GM18499 (cell line): ENCODE results near the gene ETDB.
"Not testable (repeated sequence)": the region's sequence is repeated elsewhere in the genome, so short reads cannot be mapped to it uniquely, and the experiment has no call there.

ENCODE experiments used
- ATAC-seq: cut with Tn5 transposase; IDR thresholded peaks from one replicate; pipeline ENCODE4 v1.9.1; 2021; ENCODE audit warnings: moderate number of reproducible peaks; ENCODE audit not compliant: insufficient read depth, unreplicated experiment

The ETDB gene

GRCh38 chrX:135120056-135120576 is at the start of gene ETDB:
TSS of gene ETDB (minus strand) at chrX:135120526. CDS start at chrX:135119261, 1,265 bp downstream.
- not testable (repeated sequence) for ATAC-seq

- not testable (repeated sequence) for ATAC-seq
Observed at GRCh38 chrX:135169534-135169933, 49.2 kb upstream of the ETDB start.

- ATAC-seq: no peak
Observed at GRCh38 chrX:135168486-135168885, 48.2 kb upstream of the ETDB start.

GRCh38 chrX:135154688-135155087 is 34.4 kb upstream of the ETDB start:
- ATAC-seq: not testable (repeated sequence)

GRCh38 chrX:135126145-135126544 is 5.8 kb upstream of the ETDB start:
- ATAC-seq: not testable (repeated sequence)

GRCh38 chrX:135116064-135116463 is 4.3 kb downstream of the ETDB start:
- ATAC-seq: not testable (repeated sequence)

GRCh38 chrX:135114392-135114791 is 5.9 kb downstream of the ETDB start:
- ATAC-seq: peak; percentile 99

- no peak for ATAC-seq
Observed at GRCh38 chrX:135112743-135113142, 7.6 kb downstream of the ETDB start.

GRCh38 chrX:135112096-135112729 is 8.1 kb downstream of the ETDB start:
- no peak for ATAC-seq

- ATAC-seq: no peak
Observed at GRCh38 chrX:135109554-135109953, 10.8 kb downstream of the ETDB start.

- ATAC-seq: no peak
Observed at GRCh38 chrX:135099493-135099783, 20.9 kb downstream of the ETDB start.

- not testable (repeated sequence) for ATAC-seq
Observed at GRCh38 chrX:135097196-135097744, 23.1 kb downstream of the ETDB start.

- ATAC-seq: no peak
Observed at GRCh38 chrX:135095715-135096114, 24.6 kb downstream of the ETDB start.

- no peak for ATAC-seq
Observed at GRCh38 chrX:135094726-135095125, 25.6 kb downstream of the ETDB start.

GRCh38 chrX:135089126-135089525 is 31.2 kb downstream of the ETDB start:
- ATAC-seq: no peak

- ATAC-seq: no peak
Observed at GRCh38 chrX:135087867-135088266, 32.5 kb downstream of the ETDB start.

GRCh38 chrX:135086197-135086854 is 34.0 kb downstream of the ETDB start:
- ATAC-seq: peak; percentile 96

- no peak for ATAC-seq
Observed at GRCh38 chrX:135081693-135082404, 38.5 kb downstream of the ETDB start.
